SU-DHL-6 (cell line): ENCODE results near the gene MAPK8.

Source experiments
- CTCF ChIP-seq: fragments of 200-600 bp; sonication (generic); IDR thresholded peaks from one replicate; pipeline ENCODE4 v1.5.1; 2017; ENCODE audit warnings: antibody characterized with exemption, mild to moderate bottlenecking, low read length, moderate library complexity; ENCODE audit not compliant: insufficient read depth, poor library complexity, severe bottlenecking
- EZH2phosphoT487 ChIP-seq: fragments of 200-600 bp; sonication (generic), shearing (Covaris generic); conservative IDR thresholded peaks from 2 replicates; pipeline ENCODE4 v1.6.1; 2018; ENCODE audit warnings: mild to moderate bottlenecking, antibody characterized with exemption, low read length, moderate library complexity, mixed read lengths

- no peak for TF ChIP-seq CTCF
- TF ChIP-seq EZH2phosphoT487, result no peak
These were observed 48.4 kb upstream of the MAPK8 start for GRCh38 chr10:48258105-48258504.
